Aorta (tissue), 5 donors: ENCODE measurements around the gene DEAF1. TPM values are rescaled to one million over a fixed set of nuclear protein-coding genes. Genes with fewer than 3 reads are reported as not detected.

Experiments
- ATAC-seq: fragments of 200-7000 bp; cut with Tn5 transposase; one replicate; pipeline ENCODE4 v1.9.1; 2022; ENCODE audit warnings: moderate library complexity; ENCODE audit not compliant: low FRiP score
- DNase-seq, 2 donors: peaks; one replicate each; pipeline ENCODE4 v3.0.0-alpha.2; 2020
- H3K27ac ChIP-seq, 2 donors: one replicate each; pipeline ENCODE4 v1.5.1; 2013; ENCODE audit warnings: low read length in 2 of 2, mild to moderate bottlenecking in 2 of 2, moderate library complexity in 2 of 2, control low read depth in 1 of 2, inconsistent platforms in 1 of 2, low read depth in 1 of 2
- H3K27me3 ChIP-seq, 2 donors: one replicate each; pipeline ENCODE4 v1.6.1; 2013; ENCODE audit warnings: control low read depth in 1 of 2, low read length in 1 of 2, mild to moderate bottlenecking in 1 of 2, moderate library complexity in 1 of 2; ENCODE audit not compliant: insufficient read depth in 2 of 2, control insufficient read depth in 1 of 2
- H3K36me3 ChIP-seq, 2 donors: one replicate each; pipeline ENCODE4 v1.6.1; 2013; ENCODE audit warnings: control low read depth in 1 of 2, low read length in 1 of 2, mild to moderate bottlenecking in 1 of 2; ENCODE audit not compliant: insufficient read depth in 2 of 2, control insufficient read depth in 1 of 2
- H3K4me1 ChIP-seq, 2 donors: one replicate each; pipeline ENCODE4 v1.6.1; 2013; ENCODE audit warnings: low read length in 2 of 2, control low read depth in 1 of 2, mild to moderate bottlenecking in 1 of 2, moderate library complexity in 1 of 2; ENCODE audit not compliant: insufficient read depth in 2 of 2, control insufficient read depth in 1 of 2
- H3K4me3 ChIP-seq, 2 donors: one replicate each; pipeline ENCODE4 v1.5.1; 2013; ENCODE audit warnings: low read length in 2 of 2, control low read depth in 1 of 2, mild to moderate bottlenecking in 1 of 2
- H3K9me3 ChIP-seq: one replicate; pipeline ENCODE4 v1.6.1; 2013; ENCODE audit warnings: mild to moderate bottlenecking, low read length; ENCODE audit not compliant: control insufficient read depth
- WGBS, 2 donors: extraction: QIAGEN DNeasy Blood & Tissue Kit; methylation state at CpG; one replicate each; pipeline ENCODE4 v1.1.7; 2013; 5-methylcytosine and 5-hydroxymethylcytosine counted together
- intact Hi-C, 2 donors: fragments of 100-400 bp; cut with DNase I; formaldehyde crosslinking; loops; one replicate each; pipeline versions ENCODE4 v1.14.2 to v1.15.0; 2022
- polyA plus RNA-seq, 2 donors: library from polyadenylated mRNA; stranded (reverse); fragments of 200-250 nt; gene quantifications; one replicate each; pipeline ENCODE4 v1.2.3, GENCODE V29; 2013
- total RNA-seq, 2 donors: library from RNA; stranded (reverse); fragmentation: NEBNext Ultra II Directional; extraction: Animal tissue kit (Norgen Biotek cat#: 25700); gene quantifications; one replicate each; pipeline ENCODE4 v1.2.1, GENCODE V29; 2021
- donor health status: healthy with polysubstance abuse.
- donor health status: Bipolar disorder and iron deficiency.
- donor health status: DM: no; HTN: no; CAD: no.
- donor health status: DM: no; HTN: no; CAD: no.
- donor health status: DM: yes; HTN: yes; CAD: no.

The DEAF1 gene
- total and polyA plus RNA-seq, 4 donors, result 15.7 to 59.5 (median 42.6) TPM

DNA sequence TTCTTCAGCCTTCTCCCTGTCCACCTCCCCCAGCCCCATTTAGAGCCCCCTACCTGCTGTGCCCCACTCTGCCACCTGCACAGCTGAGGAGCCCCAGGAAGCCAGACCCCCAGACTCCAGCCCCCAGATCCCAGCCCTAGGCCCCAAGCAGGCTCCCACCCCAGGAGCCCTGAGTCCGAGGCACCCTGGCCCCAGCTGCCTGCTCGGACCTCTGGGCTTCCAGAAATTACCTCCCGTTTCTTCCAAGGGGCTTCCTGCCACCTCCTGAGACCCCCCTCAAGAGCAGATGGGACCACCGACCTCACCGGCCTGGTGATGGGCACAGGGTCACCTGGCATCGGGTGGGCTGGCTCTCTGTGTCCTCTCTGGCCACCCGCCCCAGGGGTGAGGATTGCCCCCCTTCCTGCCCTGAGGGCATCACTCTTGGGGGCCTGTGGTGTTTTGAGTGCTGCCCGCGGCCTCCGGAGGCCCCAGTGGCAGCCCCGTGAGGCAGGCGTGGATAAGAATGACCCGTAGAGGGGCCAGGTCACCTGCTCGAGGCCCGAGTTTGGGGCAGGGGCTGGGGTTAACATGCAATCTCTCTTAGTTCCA, 34.0 kb upstream of the DEAF1 start:
- intact Hi-C loops, result loop anchor here (2.0 to 5.0 kb wide), 4 partner anchors 32 to 174 kb away; no protein-coding TSS in a partner anchor
- ATAC-seq (no peak), DNase-seq (no peak)
- no peak overlapping the region for H3K4me3 ChIP-seq
- H3K27ac ChIP-seq, result no peak overlapping the region
- H3K4me1 ChIP-seq, result no peaks in the 10 kb centered on the region
- H3K27me3 ChIP-seq, result no peaks in the 10 kb centered on the region
- H3K9me3 ChIP-seq, result no peaks in the 10 kb centered on the region
- 73 to 83% methylated on average over 15 of the region's 15 CpGs for WGBS, 2 donors
- H3K36me3 ChIP-seq, result no peaks in the 10 kb centered on the region

DNA sequence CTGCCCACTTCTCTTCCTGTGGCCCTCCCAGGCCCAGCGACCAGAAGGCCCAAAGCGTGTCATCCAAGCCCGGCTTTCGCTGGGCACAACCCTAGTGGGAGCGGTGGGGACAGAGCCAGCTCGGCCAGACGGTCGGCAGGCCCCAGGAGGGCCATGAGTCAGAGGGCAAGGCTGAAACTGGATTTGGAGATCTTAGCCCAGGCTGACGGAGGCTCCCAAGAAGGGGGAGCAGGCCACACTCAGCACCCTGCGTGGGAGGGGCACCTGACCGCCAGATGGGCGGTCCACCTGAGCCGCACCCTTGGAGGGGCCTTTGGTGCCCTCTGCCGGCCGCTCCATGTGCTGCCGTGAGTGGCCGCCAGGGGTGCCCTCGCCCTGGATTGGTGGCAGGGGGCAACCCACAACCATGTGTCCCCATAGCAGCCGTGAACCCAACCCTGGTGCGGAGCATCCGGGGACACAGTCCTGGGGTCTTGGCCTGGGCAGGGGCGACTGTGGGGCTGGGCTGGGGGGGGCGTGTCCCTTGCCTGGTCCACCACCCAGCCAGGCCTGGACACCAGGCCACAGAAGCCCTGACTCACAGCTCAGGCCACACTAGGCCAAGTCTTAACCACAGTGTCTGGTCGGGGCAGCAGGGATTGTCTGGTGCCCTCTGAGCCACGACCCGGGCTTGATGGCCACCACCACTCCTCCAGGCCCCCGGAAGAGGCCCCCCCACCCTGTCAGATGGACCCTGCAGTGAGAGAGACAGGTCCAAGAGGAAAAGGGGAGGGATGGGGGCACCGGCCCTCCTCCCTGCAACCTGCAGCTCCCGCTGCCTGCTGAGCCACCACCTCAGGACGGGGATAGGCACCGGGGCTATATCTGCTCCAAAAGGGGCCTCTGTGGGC, 33.1 kb upstream of the DEAF1 start:
- Histone ChIP-seq H3K27ac (peak overlapping the region in 1 of 2 donors; percentile 22), H3K27me3 (no peaks in the 10 kb centered on the region), H3K4me3 (no peak overlapping the region), H3K36me3 (no peaks in the 10 kb centered on the region), H3K9me3 (no peaks in the 10 kb centered on the region), H3K4me1 (no peaks in the 10 kb centered on the region)
- 21 to 23% methylated on average over 31 of the region's 31 CpGs for WGBS, 2 donors
- ATAC-seq (peak; percentile 91), DNase-seq (peak; percentile 94 to 97)
- intact Hi-C loops, result loop anchor here (2.0 to 5.0 kb wide), 4 partner anchors 31 to 173 kb away; no protein-coding TSS in a partner anchor

DNA sequence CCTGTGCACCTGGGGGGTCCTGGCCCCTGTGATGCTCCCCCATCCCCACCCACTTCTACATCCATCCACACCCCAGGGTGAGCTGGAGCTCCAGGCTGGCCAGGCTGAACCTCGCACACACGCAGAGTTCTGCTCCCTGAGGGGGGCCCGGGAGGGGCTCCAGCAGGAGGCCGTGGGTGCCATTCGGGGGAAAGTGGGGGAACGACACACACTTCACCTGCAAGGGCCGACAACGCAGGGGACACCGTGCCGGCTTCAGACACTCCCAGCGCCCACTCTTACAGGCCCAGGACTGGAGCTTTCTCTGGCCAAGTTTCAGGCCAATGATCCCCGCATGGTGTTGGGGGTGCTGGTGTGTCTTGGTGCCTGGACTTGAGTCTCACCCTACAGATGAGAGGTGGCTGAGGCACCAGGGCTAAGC, 32.3 kb upstream of the DEAF1 start:
- intact Hi-C loops, result loop anchor here in 1 of 2 donors (5.0 kb wide), 1 partner anchor 60 kb away; no protein-coding TSS in a partner anchor
- Histone ChIP-seq H3K4me3 (no peak overlapping the region), H3K9me3 (no peaks in the 10 kb centered on the region), H3K4me1 (no peaks in the 10 kb centered on the region), H3K36me3 (no peaks in the 10 kb centered on the region), H3K27me3 (no peaks in the 10 kb centered on the region), H3K27ac (peak overlapping the region in 1 of 2 donors; percentile 22)
- DNase-seq (peak in 1 of 2 donors; percentile 50), ATAC-seq (no peak)
- 89 to 92% methylated on average over 12 of the region's 12 CpGs for WGBS, 2 donors

DNA sequence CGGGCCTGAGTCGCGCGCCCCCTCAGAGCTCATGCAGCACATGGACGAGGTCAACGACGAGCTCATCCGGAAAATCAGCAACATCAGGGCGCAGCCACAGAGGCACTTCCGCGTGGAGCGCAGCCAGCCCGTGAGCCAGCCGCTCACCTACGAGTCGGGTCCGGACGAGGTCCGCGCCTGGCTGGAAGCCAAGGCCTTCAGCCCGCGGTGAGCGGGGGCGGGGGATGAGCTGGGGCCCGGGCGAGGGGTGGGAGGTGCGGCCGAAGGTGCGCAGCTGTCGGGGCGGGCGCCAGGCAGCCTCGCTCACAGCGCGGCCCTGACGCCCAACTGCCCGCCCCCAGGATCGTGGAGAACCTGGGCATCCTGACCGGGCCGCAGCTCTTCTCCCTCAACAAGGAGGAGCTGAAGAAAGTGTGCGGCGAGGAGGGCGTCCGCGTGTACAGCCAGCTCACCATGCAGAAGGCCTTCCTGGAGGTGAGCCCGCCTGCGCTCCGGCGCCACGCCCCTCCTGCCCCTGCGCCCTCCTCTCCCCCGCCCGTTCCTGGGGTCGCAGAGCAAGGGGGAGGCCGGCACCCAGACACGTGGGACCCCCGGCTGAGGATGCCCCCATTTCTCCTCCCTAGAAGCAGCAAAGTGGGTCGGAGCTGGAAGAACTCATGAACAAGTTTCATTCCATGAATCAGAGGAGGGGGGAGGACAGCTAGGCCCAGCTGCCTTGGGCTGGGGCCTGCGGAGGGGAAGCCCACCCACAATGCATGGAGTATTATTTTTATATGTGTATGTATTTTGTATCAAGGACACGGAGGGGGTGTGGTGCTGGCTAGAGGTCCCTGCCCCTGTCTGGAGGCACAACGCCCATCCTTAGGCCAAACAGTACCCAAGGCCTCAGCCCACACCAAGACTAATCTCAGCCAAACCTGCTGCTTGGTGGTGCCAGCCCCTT, 31.5 kb upstream of the DEAF1 start:
- 12 to 14% methylated on average over 45 to 61 of the region's 61 CpGs for WGBS, 2 donors
- Histone ChIP-seq H3K27ac (no peak overlapping the region), H3K4me1 (no peaks in the 10 kb centered on the region), H3K9me3 (no peaks in the 10 kb centered on the region), H3K36me3 (no peaks in the 10 kb centered on the region), H3K4me3 (peak overlapping the region in 1 of 2 donors; percentile 15), H3K27me3 (no peaks in the 10 kb centered on the region)
- ATAC-seq (no peak), DNase-seq (peak; percentile 69 to 86)
- intact Hi-C loops, result loop anchor here in 1 of 2 donors (5.0 kb wide), 1 partner anchor 59 kb away; no protein-coding TSS in a partner anchor

DNA sequence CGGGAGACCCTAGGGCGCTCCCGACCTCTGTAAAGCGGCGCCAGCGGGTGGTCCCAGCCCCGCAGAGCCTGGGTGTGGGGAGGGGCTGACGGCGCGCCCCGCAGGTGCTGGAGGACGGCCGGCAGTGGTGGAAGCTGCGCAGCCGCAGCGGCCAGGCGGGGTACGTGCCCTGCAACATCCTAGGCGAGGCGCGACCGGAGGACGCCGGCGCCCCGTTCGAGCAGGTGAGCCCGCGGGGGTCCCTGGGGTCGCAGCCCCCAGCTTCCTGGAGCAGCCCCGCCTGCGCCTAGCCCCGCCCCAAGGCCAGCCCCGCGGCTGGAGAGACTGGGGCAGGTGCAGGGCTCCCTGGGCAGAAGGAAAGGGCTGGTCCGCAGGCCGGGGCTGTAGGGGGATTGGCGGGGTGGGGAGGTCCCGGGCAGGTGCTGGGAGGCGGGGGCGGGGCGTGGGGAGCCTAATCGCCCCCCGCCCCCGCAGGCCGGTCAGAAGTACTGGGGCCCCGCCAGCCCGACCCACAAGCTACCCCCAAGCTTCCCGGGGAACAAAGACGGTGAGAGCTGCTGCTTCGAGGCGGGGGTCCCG, 30.7 kb upstream of the DEAF1 start:
- 1 to 4% methylated on average over 25 to 53 of the region's 53 CpGs for WGBS, 2 donors
- DNase-seq (no peak), ATAC-seq (no peak)
- Histone ChIP-seq H3K27me3 (no peaks in the 10 kb centered on the region), H3K27ac (no peak overlapping the region), H3K9me3 (no peaks in the 10 kb centered on the region), H3K4me3 (peak overlapping the region in 1 of 2 donors; percentile 15), H3K4me1 (no peaks in the 10 kb centered on the region), H3K36me3 (no peaks in the 10 kb centered on the region)
- intact Hi-C loops, result loop anchor here in 1 of 2 donors (5.0 kb wide), 1 partner anchor 58 kb away; no protein-coding TSS in a partner anchor

DNA sequence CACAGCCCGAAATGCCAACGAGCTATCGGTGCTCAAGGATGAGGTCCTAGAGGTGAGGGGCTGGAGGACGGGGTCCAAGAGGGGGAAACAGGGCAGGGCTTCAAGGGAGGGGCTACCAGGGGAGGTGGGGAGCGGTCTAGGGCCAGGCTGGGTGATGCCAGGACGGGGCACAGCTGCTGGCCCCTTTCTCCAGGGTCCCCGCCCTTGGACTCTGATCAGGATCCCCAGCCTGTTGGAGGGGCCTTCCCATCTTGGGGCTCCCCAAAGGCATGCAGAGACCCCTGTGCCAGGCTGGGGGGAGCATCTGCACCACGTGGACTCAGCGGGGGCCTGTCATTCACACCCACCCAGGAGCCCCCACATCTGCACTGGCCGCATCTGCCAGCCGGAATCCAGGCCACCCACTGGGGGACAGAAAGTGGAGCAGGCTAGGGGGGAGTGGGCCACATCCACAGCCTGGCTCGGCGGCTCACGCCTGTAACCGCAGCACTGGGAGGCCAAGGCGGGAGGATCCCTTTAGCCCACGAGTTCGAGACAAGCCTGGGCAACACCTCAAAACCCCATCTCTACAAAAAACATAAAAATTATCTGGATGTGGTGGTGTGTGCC, 29.9 kb upstream of the DEAF1 start:
- ATAC-seq (no peak), DNase-seq (no peak)
- intact Hi-C loops, result loop anchor here in 1 of 2 donors (5.0 kb wide), 1 partner anchor 58 kb away; no protein-coding TSS in a partner anchor
- Histone ChIP-seq H3K4me3 (no peak overlapping the region), H3K27me3 (no peaks in the 10 kb centered on the region), H3K9me3 (no peaks in the 10 kb centered on the region), H3K36me3 (no peaks in the 10 kb centered on the region), H3K4me1 (no peaks in the 10 kb centered on the region), H3K27ac (no peak overlapping the region)
- WGBS, 2 donors, result 68 to 70% methylated on average over 18 of the region's 18 CpGs

DNA sequence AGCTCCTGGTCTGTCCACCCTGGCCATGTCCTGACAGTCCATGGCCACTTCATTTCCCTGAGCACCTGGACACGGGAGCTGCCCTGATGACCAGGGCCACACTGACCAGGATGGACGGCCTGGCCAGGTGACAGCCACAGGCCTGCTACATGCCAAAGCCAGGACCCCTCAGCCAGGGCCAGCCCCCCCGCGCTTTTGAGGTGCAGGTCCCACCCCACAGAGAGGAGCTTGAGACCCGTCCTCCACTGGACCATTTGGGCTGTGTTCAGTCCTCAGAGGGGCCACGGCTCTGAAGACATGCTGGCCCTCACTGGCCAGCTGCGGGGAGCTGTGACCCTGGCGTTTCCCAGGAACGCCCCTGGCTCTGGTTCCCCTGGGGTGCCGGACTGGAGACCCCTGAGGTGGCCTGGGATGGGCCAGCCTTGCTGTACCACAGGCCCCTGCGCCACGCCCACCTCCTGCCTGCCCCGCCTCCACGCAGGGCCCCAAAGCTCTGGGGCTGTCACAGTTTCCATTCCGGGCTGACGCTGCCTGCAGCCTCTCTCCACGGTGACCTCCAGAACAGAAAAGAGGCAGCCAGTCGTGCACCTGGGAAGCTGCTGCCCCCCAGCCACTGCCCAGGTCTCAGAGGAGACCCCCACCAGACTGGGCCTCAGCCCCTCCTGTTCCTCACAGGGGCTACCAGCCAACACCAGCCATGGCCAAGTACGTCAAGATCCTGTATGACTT, 29.2 kb upstream of the DEAF1 start:
- no peak for ATAC-seq
- Histone ChIP-seq H3K36me3 (no peaks in the 10 kb centered on the region), H3K4me3 (no peak overlapping the region), H3K27ac (no peak overlapping the region), H3K27me3 (no peaks in the 10 kb centered on the region), H3K4me1 (no peaks in the 10 kb centered on the region), H3K9me3 (no peaks in the 10 kb centered on the region)
- intact Hi-C loops, result no loop called here
- 71 to 74% methylated on average over 15 to 19 of the region's 19 CpGs for WGBS, 2 donors
- peak in 1 of 2 donors; percentile 56 for DNase-seq
